OCI-LY7 (cell line): ENCODE results near the gene GHRHR.

Experiments
- CTCF ChIP-seq: fragments of 200-600 bp; sonication (generic); conservative IDR thresholded peaks from 2 replicates; pipeline ENCODE4 v1.5.1; 2014; ENCODE audit warnings: mild to moderate bottlenecking, antibody characterized with exemption, low read length, moderate library complexity, mixed read lengths
- EZH2phosphoT487 ChIP-seq: fragments of 200-600 bp; sonication (generic); IDR thresholded peaks from 2 replicates; pipeline ENCODE4 v1.6.1; 2018; ENCODE audit warnings: low read depth, borderline replicate concordance, mild to moderate bottlenecking, mixed run types, antibody characterized with exemption, low read length, moderate library complexity, mixed read lengths

DNA sequence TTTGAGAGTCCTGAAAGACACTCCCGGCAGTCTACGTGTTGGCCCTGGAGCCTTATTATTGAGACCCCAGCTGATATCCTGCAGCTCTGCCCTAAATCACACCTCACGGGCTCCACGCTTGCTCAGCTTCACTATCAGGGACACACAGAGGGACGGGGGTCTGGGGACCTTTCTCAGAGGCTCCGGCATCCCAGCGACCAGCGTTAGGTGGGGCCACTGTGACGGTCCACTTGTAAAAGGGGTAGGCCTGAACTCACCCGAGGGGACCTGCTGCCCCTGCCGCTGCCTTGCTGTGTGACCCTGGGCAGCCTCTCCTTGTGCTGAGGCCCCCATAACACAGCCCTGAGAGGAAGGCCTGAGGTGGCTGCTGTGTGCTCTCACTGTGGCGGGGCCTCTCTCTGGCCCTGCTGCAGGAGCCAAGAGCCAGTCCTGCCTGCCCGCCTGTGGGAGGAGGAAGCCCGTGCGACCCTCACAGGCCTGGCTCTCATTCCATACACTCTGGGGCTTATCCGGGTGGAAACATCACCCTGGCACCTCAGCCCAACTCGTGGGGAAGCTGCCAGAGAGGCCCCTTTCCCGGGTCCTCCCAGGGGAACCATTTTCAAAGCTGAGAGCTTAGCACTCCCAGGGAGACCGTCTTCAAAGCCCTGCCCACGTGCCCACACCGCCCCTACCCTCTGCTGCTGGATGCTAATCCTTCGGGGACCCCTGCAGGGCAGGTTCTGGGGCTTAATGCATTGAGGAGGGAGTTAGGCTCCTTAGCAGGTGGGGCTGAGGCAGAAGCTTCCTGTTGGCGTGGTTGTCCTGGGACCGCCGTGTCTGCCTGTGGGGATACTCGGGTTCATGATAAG is 30.4 kb upstream of the GHRHR start:
- no peak for TF ChIP-seq CTCF
- no peak for TF ChIP-seq EZH2phosphoT487
